GM12801 (cell line): Measurements from ENCODE around the gene AFAP1L2.

Experiments
- CTCF ChIP-seq: IDR thresholded peaks from one replicate; pipeline ENCODE4 v1.5.1; 2011; ENCODE audit warnings: control low read depth; ENCODE audit not compliant: insufficient read length; ENCODE audit errors: extremely low read depth

Gene AFAP1L2

DNA sequence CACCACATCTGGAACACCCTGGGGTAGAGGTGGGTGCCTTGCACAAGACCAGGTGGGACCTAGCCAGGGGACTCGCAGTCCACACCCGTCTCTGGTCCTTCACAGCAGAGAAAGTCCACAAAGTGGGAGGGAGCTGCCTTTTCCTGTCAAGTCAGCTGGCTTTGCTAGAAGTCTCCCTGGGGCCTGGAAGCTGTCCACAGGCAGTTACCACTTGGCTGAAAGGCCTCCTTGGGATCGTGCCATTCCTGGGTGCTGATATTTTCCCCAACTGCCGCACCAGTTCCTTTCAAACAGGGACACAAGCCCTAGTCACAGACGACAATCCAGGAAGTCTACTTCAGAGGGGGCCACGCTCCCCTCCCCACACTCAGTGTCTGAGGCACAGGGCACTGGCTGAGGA is 75.4 kb downstream of the AFAP1L2 start:
- no peak for TF ChIP-seq CTCF

DNA sequence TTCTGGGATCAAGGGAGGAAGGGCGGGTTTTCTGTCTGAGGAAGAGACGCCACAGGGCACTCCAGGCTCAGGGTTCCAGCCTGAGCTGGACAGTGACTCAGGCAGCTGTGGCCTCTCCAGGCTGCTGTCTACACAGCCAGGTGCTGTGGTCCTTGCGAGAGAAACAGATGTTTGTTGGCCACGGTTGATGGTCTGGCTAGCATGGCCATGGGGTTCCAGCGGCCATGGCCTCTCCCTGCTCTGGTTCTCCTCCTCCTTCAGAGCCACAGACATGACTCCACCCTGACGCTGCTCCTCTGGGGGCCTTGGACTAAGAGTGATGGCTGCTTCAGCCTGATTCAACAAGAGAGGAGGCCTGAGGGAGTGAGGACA is 75.9 kb downstream of the AFAP1L2 start:
- no peak for TF ChIP-seq CTCF

DNA sequence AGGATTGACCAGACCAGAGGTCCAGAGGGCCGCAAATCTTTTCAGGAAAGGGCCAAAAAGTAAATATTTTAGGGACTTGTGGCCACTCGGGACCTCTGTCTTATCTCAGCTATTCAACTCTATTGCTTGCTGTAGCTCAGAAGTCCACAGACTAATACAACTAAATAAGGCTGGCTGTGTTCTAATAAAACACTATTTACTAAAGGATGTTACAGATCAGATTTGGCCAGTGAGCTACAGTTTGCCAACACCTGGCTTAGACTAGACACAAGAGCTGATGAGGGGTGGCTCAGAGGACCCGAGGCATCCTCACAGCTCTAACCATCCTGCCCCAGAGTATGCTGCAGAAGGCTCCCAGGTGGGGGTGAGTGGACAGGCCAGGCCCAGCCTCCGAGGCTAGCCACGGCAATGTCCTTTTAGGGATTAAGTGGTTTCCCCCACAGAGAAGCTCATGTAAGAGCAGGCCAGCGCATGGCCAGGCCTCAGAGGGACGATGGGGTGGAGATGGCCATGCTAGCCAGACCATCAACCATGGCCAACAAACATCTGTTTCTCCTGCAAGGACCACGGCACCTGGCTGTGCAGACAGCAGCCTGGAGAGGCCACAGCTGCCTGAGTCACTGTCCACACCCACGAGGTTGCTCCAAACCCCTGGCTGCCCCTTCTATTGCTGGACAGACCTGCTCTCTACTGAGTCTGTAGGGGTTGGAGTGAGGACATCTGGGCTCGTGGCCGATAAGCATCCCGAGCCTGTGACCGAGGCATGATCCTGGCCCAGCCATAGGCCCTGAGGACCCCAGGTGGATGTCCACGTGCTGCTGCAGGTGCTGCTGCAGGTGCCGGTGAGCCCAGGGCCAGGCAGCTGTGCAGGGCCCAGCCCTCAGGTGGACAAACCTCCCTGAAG is 76.5 kb downstream of the AFAP1L2 start:
- no peak for TF ChIP-seq CTCF

DNA sequence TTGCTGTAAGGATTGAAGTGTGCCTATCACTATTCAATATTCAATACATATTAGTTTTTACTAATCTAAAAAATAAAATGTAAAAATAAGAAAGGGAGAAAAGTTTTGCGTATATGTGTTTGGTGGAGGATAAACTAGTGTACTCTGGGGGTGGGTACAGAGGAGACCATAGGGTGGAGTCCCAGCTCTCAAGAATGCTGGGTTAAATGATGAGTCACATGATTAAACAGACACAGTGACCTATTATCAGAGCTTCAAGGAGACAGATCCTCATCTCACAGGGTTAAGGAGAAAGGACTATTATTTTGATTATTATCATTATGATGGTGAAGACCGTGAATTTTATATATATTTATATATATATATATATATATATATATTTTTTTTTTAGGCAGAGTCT is 77.5 kb downstream of the AFAP1L2 start:
- no peak for TF ChIP-seq CTCF

GRCh38 chr10:114323023-114323422 is 81.3 kb downstream of the AFAP1L2 start:
- no peak for TF ChIP-seq CTCF

GRCh38 chr10:114322344-114322743 is 82.0 kb downstream of the AFAP1L2 start:
- TF ChIP-seq CTCF = no peak

DNA sequence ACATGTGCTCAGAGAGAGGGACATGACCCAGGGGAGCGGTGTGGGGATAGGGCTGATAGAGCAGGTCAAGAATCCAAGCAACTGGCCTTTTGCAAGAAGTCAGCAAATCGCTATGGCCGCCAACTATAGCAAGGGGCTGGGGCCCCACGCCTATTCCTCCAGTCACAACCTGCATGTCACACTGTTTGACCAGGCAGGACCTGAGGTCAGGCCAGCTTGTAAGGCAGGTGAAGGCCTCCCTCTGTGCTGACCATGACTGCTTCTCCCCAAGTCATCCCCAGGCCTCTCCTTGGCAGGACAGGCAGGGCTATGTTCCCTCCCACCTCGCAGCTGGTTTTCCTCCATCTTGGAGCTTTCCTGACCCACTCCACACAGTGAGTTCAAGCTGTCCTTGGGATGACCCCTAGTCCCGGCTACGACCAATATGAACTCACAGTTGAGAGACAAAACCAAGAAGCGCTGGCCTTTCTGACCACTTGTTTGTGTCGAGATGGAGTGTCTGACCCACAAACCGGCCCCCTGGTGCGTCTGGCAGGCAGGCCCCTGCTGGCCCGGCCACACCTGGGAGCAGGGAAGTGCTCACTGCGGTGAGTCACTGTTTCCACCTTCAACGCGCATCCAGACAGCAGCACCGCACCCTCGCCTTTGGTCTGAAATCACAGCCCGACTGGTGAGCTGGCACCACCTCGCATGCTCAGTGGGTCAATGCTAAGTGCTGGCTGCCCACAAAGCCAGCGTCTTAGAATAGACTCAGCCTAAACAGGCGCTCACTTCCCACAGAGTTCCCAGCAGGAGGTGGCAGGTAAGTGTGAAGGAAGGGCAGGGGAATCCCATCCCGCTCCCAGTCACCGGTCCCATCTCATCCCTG is 83.8 kb downstream of the AFAP1L2 start:
- TF ChIP-seq CTCF = no peak
